NCI-H187 treated with DMSO at 0.1 percent for 48 hours (cell line): Measurements from ENCODE around the gene ABHD12.
"Not testable (repeated sequence)": the region's sequence is repeated elsewhere in the genome, so short reads cannot be mapped to it uniquely, and the experiment has no call there.

ENCODE experiments used
- DNase-seq: peaks from one replicate; lab custom pipeline; 2025; lab: John Stamatoyannopoulos, UW

The ABHD12 gene

GRCh38 chr20:25321991-25322390 is 68.6 kb downstream of the ABHD12 start:
- DNase-seq, result no peak

GRCh38 chr20:25321262-25321831 is 69.3 kb downstream of the ABHD12 start:
- DNase-seq, result no peak

- DNase-seq, result no peak
These were observed 70.4 kb downstream of the ABHD12 start for GRCh38 chr20:25320035-25320800.

GRCh38 chr20:25319241-25320034 is 71.2 kb downstream of the ABHD12 start:
- no peak for DNase-seq

- no peak for DNase-seq
These were observed 72.0 kb downstream of the ABHD12 start for GRCh38 chr20:25318471-25319240.

- DNase-seq, result no peak
These were observed 73.1 kb downstream of the ABHD12 start for GRCh38 chr20:25317351-25318075.

- no peak for DNase-seq
These were observed 74.0 kb downstream of the ABHD12 start for GRCh38 chr20:25316506-25317190.

- DNase-seq, result no peak
These were observed 75.0 kb downstream of the ABHD12 start for GRCh38 chr20:25315418-25316210.

GRCh38 chr20:25314497-25315417 is 75.9 kb downstream of the ABHD12 start:
- DNase-seq, result no peak

GRCh38 chr20:25313593-25313992 is 77.0 kb downstream of the ABHD12 start:
- DNase-seq, result no peak

GRCh38 chr20:25312716-25313115 is 77.9 kb downstream of the ABHD12 start:
- DNase-seq, result not testable (repeated sequence)

- no peak for DNase-seq
These were observed 79.5 kb downstream of the ABHD12 start for GRCh38 chr20:25310921-25311728.

- DNase-seq, result no peak
These were observed 80.2 kb downstream of the ABHD12 start for GRCh38 chr20:25310268-25310920.

GRCh38 chr20:25309395-25310267 is 81.0 kb downstream of the ABHD12 start:
- DNase-seq, result no peak

GRCh38 chr20:25308671-25309394 is 81.8 kb downstream of the ABHD12 start:
- no peak for DNase-seq

GRCh38 chr20:25308083-25308491 is 82.5 kb downstream of the ABHD12 start:
- DNase-seq, result no peak
